Fibroblast of the conjunctiva (primary cell): ENCODE measurements around the gene RDX.
"Not testable (repeated sequence)": the region's sequence is repeated elsewhere in the genome, so short reads cannot be mapped to it uniquely, and the experiment has no call there.

Source experiments
- DNase-seq: peaks from one replicate; pipeline ENCODE4 v3.0.0-alpha.2; 2010; ENCODE audit warnings: low read depth

Gene RDX

DNA sequence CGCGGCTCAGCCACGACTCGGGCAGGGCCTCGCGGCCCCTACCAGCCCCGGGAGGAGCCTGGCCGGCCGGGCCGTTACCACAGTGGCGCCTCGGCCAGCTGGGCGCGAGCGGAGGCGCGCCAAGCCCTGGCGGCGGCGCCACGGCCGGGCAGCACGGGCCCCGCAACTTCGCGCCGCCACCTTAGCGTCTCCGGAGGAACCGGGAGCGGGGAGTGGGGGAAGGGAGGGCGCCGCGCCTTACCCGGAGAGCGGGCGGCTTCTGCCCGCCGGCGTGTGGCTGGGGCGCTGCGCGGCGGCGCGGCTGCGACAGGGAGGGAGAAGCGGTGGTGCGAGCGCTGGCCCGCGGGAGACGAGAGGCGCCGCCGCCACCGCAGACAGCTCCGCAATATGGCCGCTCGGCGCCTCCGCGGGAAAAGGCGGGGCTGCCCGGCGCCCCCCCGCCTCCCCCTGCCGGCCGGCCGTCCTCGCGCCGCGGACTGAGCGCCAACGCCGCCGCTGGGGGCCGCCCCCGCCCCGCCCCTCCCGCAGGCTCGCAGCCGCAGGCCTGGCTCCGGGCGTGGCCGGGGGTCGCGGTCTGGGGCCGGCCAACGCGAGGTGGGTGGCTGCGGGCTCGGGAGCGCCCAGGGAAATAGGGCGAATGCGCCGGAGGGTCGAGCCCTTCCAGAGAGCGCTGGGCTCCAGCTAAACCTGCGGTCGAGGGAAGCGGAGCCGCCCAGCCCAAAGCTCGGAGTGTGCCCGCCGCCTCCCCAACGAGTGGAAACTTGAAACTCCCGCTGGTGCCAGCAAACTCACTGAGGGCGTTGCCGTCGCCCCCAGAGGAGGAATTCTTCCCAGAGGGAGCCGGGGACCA, at the start of gene RDX:
Gene RDX (minus strand): TSS at position 389 of the 850 bp plus-strand sequence. CDS start 16,922 bp downstream, outside the sequence.
- peak; percentile 36 for DNase-seq

DNA sequence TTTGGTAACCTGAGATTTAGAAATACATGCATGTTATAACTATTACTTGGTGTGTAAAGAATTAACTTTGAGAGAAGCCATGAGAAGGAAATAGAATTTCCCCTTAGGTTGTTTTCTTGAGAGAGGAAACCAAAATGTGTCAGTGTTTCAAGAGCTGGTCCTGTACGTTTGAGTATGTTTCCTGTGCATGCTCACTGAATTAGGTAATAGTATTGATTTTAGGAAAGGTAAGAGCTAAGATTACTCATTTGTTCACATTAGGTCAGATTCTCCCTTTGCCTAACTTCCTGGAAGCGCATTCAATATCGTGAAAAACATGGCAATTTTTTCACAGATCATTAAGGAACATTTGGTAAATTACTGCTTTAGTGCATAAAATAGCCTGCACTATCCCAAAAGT, 49.3 kb upstream of the RDX start:
- no peak for DNase-seq

DNA sequence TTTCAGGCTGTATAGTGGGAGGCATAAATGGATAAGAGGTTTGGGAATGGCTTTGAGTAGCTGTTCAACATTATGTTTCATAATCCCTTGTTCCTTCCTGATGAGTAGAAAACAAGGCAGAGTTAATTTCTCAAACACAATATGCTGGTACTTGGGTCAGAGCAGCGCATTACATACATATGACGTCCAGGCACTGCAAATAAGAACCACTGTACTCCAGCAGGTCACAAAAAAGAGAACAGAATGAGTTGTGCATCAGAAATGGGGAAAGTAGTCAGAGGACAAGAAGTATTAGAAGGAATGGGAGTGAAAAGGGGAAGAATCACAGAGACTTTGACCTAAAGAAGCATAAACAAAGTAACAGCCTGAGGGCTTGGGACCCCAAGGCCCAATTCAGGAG, 44.0 kb upstream of the RDX start:
- DNase-seq = no peak

DNA sequence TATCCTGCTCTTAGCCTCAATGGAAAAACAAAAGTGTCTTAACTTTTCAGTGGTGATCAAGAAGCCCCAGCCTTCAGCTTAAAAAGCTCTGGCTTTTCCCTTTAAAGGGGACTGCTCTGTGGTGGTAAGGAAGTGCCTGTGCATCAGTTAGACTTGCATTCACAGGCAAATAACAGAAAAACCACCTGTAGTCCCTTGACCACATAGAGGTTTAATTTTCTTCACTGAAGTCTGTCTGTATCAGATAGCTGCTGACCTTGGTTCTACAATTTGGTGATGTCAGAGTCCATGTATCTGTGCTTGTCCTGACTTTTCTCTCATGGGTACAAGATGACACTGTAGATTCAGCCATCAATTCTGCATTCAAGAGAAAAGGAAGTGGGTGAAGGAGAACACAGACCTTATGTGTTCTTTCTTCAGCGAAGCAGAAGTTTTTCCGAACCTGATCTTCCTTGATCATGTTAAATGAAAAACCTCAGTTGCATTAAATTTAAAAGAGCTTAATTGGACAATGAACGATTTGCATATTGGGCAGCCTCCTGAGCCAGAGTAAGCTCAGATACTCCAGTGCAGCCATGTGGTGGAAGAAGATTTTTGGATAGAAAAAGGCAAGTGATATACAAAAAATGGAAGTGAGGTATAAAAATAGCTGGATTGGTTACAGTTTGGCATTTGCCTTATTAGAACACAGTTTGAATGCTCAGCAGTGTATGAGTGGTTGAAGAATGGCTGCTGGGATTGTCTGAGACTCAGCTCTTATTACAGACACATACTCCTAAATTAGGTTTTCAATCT, 43.2 kb upstream of the RDX start:
- DNase-seq = no peak

DNA sequence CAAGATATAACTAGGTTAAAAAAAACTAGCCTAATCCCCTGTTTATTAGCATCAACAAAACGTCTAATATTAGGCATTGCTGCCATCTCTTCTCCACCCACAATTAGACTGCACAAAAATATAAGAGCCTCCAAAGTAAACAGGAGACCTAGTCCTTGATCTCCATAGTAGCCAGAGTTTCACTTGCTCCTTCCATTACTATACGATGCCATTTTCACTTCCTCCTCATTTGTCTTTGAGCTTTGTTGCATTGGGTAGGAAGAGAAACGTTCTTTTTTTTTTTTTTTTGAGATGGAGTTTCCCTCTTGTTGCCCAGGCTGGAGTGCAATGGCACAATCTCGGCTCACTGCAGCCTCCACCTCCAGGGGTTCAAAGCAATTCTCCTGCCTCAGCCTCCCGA, 42.3 kb upstream of the RDX start:
- no peak for DNase-seq

DNA sequence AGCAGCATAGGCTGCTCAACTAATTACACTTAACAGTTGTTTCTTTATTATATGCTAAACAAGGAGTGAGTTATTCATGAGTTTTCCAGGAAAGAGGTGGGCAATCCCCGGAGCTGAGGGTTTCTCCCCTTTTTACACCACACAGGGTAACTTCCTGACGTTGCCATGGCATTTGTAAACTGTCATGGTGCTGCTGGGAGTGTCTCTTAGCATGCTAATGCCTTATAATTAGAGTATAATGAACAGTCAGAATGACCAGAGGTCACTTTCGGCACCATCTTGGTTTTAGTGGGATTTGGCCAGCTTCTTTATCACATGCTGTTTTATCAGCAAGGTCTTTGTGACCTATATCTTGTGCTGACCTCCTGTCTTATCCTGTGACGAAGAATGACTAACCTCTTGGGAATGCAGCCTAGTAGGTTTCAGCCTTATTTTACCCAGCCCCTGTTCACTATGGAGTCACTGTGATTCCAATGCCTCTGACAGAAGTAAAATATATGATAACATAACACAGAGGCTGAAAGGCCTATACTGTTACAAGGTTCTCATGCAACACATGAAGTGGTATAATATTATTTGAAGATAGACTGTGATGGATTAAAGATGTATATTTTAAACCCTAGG, 41.3 kb upstream of the RDX start:
- no peak for DNase-seq

DNA sequence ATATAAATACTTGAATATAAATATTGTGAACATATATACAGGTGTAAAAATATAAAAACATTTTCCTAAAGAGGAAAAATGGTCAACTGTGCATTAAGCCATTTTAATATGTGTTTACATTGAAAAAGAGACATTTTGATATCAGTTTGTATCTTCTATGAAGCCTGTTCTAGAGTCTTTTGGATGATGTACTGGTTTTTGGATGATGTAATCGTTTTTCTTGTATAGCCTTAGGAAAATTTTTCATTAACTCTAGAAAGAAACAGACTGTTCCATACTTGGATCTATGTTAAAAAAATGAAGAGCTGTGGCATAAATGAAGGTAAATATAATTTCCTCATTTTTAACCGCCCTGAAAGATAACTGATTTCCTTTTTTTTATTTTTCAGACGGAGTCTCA, 39.6 kb upstream of the RDX start:
- no peak for DNase-seq

DNA sequence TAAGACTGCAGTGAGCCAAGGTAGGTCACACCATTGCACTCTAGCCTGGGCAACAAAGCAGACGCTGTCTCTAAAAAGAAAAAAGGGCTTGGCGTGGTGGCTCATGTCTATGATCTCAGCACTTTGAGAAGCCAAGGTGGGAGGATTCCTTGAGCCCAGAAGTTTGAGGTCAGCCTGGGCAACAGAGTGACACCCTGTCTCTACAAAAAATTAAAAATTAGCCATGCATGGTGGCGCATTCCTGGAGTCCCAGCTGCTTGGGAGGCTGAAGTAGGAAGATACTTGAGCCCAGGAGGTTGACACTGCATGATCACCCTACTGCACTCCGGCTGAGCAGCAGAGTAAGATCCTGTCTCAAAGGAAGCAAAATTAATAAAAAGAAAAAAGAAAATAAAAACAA, 38.9 kb upstream of the RDX start:
- DNase-seq = no peak

DNA sequence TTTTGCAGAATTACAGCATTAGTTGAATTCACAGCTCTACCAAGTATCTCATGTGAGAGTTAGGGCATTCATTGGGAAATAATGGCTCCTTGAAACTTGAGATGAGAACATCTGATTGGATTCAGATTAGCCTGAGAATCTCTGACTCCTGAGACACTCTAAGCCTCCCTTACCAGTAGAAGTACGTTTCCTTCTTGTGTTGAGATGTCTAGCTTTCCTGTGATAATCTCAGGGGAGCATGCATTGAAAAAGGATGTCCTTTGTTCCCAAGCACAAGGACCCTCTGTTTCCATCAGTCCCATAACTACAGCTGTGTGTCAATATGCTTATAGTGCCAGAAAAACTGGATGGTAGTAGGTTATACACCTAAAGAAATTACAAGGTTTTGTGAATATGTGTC, 35.2 kb upstream of the RDX start:
- DNase-seq = no peak

DNA sequence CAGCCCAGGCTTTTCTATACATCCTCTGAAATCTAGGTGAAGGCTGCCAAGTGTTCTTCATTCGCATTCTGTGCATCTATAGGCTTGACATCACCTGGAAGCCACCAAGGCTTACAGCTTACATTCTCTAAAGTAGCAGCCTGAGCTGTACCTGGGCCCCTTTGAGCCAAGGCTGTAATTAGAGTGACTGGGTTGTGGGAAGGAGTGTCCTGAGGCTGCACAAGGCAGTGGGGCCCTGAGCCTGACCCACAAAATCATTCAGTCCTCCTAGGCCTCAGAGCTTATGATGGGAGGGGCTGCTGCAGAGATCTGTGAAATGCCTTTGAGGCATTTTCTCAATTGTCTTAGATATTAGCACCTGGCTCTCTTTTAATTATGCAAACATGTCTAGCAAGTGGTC, 33.0 kb upstream of the RDX start:
- no peak for DNase-seq

DNA sequence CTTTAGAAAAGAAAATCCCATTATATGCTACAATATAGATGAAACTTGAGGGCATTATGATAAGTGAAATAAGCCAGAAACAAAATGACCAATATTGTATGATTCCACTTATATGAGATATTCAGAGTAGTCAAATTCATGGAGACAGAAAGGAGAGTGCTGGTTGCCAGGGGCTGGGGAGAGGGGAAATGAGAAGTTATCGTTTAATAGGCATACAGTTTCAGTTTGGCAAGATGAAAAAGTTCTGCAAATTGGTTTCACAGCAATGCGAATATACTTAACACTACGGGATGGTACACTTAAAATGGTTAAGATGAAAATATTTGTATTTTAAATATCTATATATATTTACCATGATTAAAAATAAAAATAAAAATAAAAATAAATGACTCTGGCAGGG, 31.1 kb upstream of the RDX start:
- no peak for DNase-seq

DNA sequence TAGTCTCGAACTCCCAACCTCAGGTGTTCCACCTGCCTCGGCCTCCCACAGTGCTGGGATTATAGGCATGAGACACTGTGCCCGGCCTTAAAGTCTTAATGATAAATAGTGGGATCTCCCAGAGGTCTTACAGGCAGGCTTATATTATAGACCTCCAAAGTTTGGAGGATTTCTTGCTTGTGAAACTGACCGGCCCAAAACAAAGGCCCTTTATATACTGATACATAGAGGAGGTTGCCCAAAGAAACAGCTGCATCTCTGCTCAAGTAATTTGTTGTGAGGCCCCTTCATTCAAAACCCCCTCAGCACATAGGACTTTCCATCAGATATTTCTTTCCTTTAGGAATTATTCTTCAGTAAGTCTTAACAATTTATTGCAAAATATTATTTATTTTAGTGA, 27.4 kb upstream of the RDX start:
- DNase-seq = no peak

DNA sequence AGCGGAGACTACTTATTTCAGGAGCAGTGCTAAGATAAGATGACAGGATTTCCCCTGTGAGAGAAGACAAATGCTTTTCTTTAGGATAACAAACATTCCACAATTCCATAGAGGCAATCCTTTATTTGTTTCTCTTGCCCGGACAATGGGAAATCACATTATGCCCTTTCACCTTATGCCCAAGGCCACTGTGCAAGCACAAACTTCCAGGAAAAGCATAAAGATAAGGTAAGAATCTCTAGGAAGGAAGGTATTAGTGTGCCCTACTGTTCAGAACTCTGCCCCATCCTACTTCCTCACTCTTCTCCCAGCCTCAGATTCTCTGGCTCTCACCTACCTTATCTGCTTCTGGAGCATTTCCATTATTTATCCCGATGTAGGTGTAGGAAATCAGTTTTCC, 23.1 kb upstream of the RDX start:
- no peak for DNase-seq

DNA sequence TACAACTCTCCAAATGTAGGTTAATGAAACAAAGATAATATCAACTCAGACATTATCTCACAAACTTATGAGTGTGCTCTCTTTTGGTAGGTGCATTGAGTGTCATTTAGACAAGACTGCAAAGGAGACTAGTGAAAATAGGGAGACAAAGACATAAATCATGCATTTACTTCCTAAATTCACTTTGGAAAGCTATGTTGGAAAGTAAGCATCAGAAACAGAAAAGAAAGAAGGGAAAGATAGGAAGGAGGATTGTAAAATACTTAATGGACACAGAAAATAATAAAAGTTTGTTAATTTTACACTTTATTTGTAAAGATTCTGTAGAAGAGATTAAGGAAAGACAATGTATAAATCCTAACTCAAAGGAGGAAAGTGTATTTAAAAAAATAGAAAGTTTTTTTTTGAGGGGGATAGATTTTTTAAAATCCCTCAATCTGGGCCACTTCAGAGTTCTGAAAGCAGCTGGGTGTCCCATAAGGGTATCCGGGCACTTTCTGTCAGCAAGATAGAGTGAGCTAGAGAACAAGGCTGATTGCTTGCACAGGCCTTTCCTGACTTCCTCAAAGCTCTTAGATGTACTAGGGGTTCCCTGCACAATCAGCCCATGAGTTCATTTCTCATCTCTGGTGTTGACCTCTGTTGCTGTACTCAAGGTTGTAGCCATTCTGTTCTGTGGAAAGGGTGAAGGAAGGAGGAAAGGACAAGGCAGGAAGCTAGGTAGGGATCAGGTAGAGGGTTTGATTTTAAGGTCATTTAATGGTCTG, 22.4 kb upstream of the RDX start:
- DNase-seq = no peak

DNA sequence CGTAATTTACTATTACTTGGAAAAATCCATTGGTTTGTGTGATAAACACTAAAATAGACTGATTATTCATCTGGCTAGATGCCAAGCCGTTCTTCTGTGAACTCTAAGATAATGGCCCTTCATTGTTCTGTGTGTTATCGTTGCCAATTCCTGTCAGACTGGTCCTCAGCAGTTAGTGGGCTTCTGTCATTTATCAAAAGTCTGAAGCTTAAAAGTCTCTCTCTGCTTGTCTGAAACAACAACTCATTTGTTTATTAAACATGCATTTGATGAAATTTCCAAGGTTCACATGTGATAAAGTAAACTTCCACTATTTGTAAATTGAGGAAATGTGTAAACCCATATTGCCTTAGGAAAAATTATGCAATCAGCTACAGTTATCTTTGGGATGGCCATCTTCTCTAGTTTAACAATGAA, 21.1 kb upstream of the RDX start:
- DNase-seq = no peak

DNA sequence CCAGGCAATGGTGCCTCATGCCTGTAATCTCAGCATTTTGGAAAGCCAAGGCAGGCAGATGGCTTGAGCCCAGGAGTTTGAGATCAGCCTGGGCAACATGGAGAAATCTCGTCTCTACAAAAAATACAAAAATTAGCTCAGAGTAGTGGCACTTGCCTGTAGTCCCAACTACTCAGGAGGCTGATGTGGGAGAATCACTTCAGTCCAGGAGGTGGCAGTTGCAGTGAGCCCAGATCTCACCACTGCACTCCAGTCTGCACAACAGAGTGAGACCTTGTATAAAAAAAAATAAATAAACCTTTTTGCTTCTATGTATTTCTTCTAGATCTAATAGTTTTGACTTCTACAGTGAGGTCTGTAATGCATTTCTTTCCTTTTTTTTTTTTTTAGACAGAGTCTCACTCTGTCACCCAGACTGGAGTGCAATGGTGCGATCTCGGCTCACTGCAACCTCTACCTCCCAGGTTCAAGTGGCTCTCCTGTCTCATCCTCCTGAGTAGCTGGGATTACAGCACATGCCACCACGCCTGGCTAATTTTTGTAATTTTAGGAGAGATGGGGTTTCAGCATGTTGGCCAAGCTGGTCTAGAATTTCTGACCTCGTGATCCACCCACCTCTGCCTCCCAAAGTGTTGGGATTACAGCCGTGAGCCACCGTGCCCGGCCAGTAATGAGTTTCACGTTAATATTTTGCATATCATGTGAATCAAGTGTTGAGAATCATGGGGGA, 18.1 kb upstream of the RDX start:
- no peak for DNase-seq

DNA sequence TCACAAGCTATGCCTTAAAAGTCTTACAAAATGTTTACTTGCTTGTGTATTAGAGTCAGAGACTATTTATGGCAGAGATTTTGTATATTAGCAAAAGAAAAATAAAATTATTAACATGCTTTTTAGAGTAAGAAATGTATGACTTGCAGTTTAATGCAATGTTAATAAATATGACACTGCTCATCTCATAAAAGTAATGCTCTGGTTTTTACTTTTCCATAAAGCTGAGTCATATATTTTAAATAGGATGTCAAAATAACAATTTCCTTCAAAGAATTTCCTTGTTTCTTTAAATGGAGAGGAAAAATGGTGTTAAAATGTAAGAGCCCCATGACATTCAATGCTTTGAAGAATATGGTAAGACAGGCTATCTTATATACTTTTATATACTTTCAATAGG, 16.3 kb upstream of the RDX start:
- no peak for DNase-seq

DNA sequence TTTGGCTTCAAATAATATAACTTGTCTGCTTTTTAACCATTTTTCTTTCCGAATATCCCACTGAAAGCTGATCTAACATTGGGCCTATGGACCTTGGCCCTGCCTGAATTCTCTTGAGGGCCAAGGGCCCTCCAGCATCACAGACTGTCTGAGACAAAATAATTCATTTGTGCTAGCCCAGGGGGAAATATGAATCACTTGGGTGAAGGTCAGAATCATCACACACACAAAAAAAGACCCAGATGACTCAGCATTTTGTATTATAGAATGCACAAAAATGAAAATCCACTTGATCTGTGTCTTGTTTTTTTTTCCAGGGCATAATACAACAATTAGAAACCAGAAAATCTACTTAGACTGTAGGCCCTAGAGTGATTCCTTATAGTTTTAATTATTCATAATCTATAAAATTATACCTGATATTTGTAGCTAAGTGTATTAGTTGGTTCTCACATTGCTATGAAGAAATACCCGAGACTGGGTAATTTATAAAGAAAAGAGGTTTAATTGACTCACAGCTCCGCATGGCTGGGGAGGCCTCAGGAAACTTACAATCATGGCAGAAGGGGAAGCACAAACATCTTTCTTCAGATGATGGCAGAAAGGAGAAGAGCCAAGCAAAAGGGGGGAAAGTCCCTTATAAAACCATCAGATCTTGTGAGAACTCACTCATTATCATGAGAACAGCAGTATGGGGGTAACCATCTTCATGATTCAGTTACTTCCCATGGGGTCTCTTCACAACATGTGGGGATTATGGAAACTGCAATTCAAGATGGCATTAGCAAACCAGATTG, 15.6 kb upstream of the RDX start:
- DNase-seq = no peak

DNA sequence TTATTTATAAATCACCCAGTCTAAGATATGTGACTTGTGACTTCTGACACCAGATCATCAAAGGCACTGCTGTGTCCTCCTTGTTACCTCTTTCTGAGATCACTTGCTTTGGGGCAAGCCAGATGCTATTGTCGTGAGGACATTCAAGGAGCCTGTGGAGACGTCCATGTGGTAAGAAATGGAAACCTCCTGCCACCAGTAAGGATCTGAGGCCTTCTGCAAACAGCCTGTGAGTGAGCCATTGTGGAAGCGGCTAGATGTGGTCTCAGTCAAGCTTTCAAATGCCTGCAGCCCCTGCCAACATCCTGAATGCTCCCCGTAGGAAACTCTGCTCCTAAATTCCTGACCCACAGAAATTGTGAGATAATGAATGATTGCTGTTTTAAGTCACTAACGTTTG, 11.7 kb upstream of the RDX start:
- no peak for DNase-seq

DNA sequence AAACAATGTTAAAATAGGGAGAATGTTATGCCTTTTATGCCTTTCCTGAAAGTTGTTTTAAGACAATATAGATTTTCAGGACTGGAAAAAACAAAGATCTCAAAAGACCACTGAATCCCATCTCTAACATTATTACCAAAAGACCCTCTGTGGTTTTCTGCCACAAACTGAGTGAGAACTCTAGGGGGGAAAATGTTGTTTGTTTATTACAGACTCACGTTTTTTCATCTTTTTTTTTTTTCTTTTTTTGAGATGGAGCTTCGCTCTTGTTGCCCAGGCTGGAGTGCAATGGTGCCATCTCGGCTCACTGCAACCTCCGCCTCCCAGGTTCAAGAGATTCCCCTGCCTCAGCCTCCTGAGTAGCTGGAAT, 9.6 kb upstream of the RDX start:
- DNase-seq = not testable (repeated sequence)
